Measurements from ENCODE around the gene USP48.

Gene USP48

DNA sequence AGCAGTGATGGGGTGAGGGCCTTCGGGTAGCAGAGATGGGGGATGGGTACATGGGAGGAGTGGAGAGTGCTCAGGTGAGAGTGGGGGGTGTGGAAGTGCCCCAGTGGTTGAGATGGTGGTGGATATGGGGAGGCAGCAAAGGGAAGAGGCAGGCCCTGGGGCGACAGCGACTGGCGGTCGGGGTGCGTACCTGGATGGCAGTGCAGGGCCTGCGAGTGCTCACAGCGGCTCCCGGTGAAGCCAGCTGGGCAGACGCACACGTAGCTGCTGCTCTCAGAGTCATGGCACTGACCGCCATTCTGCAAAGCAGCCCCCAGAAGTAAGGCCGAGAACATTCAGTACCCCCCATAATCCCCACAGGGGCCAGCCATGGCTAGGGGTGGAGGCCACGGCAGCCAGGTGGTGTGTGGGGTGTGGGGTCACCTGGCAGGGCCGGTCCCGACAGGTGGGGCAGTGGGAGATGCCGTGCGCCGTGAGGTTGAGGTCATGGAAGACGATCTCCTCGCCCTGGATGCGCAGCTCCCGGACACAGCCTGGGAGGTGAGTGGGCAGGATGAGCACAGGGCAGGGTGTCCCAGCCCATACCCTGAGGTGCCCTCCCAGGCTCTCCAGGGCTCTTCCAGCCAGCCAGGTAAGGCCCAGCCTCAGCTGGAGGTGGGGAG is 48.0 kb upstream of the USP48 start (continued):
- TF ChIP-seq ZNF350 (tag by site-specific recombination; IDR thresholded peaks at IDR 0.05) (no peak), FEZF1 (tag by site-specific recombination; IDR thresholded peaks at IDR 0.05) (no peak), GLI4 (tag by site-specific recombination; IDR thresholded peaks at IDR 0.05) (no peak)

- Histone ChIP-seq H3K4me3 (ENCODE audit: low read depth, low read length) (no peak overlapping the region), H3K9me3 (ENCODE audit: control insufficient read depth, insufficient read depth, low read depth, low read length) (no peaks in the 10 kb centered on the region), H3K4me1 (ENCODE audit: control insufficient read depth, insufficient read depth, low read length) (no peaks in the 10 kb centered on the region), H3K36me3 (ENCODE audit: control insufficient read depth in 2 of 2, insufficient read depth in 1 of 2, low read length in 2 of 2) (peaks cover 0 to 62% of the 10 kb centered on the region in 2 experiments; a peak in 1 of 3 replicates), H3K27ac (ENCODE audit: extremely low read depth, low read depth, low read length) (no peak overlapping the region)
- CTCF ChIA-PET, result no interaction called here
- POLR2A ChIA-PET, result no interaction called here
- TF ChIP-seq, protein P1, sequence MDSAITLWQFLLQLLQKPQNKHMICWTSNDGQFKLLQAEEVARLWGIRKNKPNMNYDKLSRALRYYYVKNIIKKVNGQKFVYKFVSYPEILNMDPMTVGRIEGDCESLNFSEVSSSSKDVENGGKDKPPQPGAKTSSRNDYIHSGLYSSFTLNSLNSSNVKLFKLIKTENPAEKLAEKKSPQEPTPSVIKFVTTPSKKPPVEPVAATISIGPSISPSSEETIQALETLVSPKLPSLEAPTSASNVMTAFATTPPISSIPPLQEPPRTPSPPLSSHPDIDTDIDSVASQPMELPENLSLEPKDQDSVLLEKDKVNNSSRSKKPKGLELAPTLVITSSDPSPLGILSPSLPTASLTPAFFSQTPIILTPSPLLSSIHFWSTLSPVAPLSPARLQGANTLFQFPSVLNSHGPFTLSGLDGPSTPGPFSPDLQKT (IDR thresholded peaks at IDR 0.05; ENCODE audit: borderline replicate concordance, low read depth, low read length), result no peak
- TF ChIP-seq ZNF404 (tag by site-specific recombination; IDR thresholded peaks at IDR 0.05) (no peak), SETDB1 (IDR thresholded peaks at IDR 0.05; ENCODE audit: insufficient read length, low read length) (no peak), ZBTB8A (tag by site-specific recombination; IDR thresholded peaks at IDR 0.05) (no peak), ZNF398 (tag by site-specific recombination; IDR thresholded peaks at IDR 0.05) (no peak), FEZF1 (tag by site-specific recombination; IDR thresholded peaks at IDR 0.05) (no peak), ZNF274 (IDR thresholded peaks at IDR 0.05; ENCODE audit: low read length) (no peak), ZNF274 (tag by site-specific recombination; IDR thresholded peaks at IDR 0.05; ENCODE audit: borderline replicate concordance) (no peak), ZNF350 (tag by site-specific recombination; IDR thresholded peaks at IDR 0.05) (no peak), ZNF571 (tag by site-specific recombination; IDR thresholded peaks at IDR 0.05) (no peak), HOXA7 (CRISPR knock-in tag; IDR thresholded peaks at IDR 0.05; ENCODE audit: borderline replicate concordance) (no peak), ZNF221 (tag by site-specific recombination; IDR thresholded peaks at IDR 0.05; ENCODE audit: borderline replicate concordance) (no peak), IKZF3 (tag by site-specific recombination; IDR thresholded peaks at IDR 0.05) (no peak), ZNF223 (tag by site-specific recombination; IDR thresholded peaks at IDR 0.05) (no peak)
- TF ChIP-seq, protein P2, sequence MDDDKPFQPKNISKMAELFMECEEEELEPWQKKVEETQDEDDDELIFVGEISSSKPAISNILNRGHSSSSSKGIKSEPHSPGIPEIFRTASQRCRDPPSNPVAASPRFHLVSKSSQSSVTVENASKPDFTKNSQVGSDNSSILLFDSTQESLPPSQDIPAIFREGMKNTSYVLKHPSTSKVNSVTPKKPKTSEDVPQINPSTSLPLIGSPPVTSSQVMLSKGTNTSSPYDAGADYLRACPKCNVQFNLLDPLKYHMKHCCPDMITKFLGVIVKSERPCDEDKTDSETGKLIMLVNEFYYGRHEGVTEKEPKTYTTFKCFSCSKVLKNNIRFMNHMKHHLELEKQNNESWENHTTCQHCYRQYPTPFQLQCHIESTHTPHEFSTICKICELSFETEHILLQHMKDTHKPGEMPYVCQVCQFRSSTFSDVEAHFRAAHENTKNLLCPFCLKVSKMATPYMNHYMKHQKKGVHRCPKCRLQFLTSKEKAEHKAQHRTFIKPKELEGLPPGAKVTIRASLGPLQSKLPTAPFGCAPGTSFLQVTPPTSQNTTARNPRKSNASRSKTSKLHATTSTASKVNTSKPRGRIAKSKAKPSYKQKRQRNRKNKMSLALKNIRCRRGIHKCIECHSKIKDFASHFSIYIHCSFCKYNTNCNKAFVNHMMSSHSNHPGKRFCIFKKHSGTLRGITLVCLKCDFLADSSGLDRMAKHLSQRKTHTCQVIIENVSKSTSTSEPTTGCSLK (tag by site-specific recombination; IDR thresholded peaks at IDR 0.05), result no peak
These were observed 46.3 kb upstream of the USP48 start for GRCh38 chr1:21829294-21829693.

DNA sequence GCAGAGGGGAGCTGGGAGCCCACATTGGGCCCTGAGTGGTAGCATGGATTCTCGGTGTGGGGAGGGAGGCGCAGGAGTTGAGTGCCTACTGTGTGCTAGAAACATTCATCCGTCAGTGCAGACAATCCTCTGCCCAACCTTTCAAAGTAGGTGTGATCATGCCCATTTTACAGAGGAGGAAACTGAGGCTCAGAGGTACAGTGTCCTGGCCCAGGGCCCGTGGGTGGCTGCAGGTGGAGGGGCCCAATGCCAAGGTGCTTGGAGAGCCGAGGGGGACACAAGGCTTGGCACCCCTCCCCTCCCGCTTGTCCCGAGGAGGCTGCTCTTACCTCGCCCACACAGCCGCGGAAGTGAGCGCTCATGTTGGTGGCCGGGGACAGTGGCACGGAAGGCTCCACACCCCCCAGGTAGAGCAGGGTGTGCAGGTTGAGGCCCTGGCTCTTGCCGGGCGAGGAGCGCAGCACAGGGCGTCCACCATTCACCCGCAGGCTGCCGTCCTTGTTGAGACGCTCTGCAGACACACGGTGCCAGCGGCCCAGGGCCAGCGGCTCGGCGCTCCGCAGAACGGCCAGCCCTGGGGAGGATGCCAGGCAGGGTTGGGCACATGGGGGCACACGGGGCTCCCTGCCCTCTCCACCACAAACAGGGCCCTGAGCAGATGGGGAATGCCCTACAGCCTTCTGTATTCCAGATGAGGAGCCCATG is 45.7 kb upstream of the USP48 start:
- H3K9me3 ChIP-seq (ENCODE audit: control insufficient read depth, insufficient read depth, low read depth, low read length), result no peaks in the 10 kb centered on the region
- POLR2A ChIA-PET, result interaction anchor here (0.5 kb wide), 1 partner anchor 9 kb away, joined by 7 read pairs; no protein-coding TSS in a partner anchor
- CTCF ChIA-PET, result no interaction called here
- H3K4me1 ChIP-seq (ENCODE audit: control insufficient read depth, insufficient read depth, low read length), result no peaks in the 10 kb centered on the region
- no peak overlapping the region for H3K4me3 ChIP-seq (ENCODE audit: low read depth, low read length)
- H3K36me3 ChIP-seq (ENCODE audit: control insufficient read depth in 2 of 2, insufficient read depth in 1 of 2, low read length in 2 of 2), result peaks cover 0 to 59% of the 10 kb centered on the region in 2 experiments; a peak in 1 of 3 replicates
- no peak overlapping the region for H3K27ac ChIP-seq (ENCODE audit: extremely low read depth, low read depth, low read length)
- no peak for TF ChIP-seq ZNF677 (tag by site-specific recombination; IDR thresholded peaks at IDR 0.05)
- no peak for TF ChIP-seq ZSCAN5A (tag by site-specific recombination; IDR thresholded peaks at IDR 0.05)
- TF ChIP-seq, protein P3, sequence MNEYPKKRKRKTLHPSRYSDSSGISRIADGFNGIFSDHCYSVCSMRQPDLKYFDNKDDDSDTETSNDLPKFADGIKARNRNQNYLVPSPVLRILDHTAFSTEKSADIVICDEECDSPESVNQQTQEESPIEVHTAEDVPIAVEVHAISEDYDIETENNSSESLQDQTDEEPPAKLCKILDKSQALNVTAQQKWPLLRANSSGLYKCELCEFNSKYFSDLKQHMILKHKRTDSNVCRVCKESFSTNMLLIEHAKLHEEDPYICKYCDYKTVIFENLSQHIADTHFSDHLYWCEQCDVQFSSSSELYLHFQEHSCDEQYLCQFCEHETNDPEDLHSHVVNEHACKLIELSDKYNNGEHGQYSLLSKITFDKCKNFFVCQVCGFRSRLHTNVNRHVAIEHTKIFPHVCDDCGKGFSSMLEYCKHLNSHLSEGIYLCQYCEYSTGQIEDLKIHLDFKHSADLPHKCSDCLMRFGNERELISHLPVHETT (tag by site-specific recombination; IDR thresholded peaks at IDR 0.05), result no peak
- TF ChIP-seq, protein P4, sequence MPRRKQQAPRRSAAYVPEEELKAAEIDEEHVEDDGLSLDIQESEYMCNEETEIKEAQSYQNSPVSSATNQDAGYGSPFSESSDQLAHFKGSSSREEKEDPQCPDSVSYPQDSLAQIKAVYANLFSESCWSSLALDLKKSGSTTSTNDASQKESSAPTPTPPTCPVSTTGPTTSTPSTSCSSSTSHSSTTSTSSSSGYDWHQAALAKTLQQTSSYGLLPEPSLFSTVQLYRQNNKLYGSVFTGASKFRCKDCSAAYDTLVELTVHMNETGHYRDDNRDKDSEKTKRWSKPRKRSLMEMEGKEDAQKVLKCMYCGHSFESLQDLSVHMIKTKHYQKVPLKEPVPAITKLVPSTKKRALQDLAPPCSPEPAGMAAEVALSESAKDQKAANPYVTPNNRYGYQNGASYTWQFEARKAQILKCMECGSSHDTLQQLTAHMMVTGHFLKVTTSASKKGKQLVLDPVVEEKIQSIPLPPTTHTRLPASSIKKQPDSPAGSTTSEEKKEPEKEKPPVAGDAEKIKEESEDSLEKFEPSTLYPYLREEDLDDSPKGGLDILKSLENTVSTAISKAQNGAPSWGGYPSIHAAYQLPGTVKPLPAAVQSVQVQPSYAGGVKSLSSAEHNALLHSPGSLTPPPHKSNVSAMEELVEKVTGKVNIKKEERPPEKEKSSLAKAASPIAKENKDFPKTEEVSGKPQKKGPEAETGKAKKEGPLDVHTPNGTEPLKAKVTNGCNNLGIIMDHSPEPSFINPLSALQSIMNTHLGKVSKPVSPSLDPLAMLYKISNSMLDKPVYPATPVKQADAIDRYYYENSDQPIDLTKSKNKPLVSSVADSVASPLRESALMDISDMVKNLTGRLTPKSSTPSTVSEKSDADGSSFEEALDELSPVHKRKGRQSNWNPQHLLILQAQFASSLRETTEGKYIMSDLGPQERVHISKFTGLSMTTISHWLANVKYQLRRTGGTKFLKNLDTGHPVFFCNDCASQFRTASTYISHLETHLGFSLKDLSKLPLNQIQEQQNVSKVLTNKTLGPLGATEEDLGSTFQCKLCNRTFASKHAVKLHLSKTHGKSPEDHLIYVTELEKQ (tag by site-specific recombination; IDR thresholded peaks at IDR 0.05; ENCODE audit: borderline replicate concordance), result no peak
